Progenitor cell of endocrine pancreas (in vitro differentiated cells): ENCODE results near the gene DOLPP1. TPM values are rescaled to one million over a fixed set of nuclear protein-coding genes. Genes with fewer than 3 reads are reported as not detected.

Experiments
- DNase-seq: peaks from one replicate; pipeline ENCODE4 v3.0.0; 2021; ENCODE audit warnings: low spot score; ENCODE audit not compliant: unreplicated experiment
- H3K27ac Mint-ChIP-seq: 2 replicates; pipeline ENCODE4 v1.8.0; 2021; ENCODE audit warnings: mild to moderate bottlenecking, moderate library complexity, mixed read lengths
- H3K27me3 Mint-ChIP-seq: 2 replicates; pipeline ENCODE4 v1.8.0; 2021; ENCODE audit warnings: mixed read lengths
- H3K36me3 Mint-ChIP-seq: 2 replicates; pipeline ENCODE4 v1.8.0; 2022; ENCODE audit warnings: mixed read lengths; ENCODE audit not compliant: insufficient read depth
- H3K4me1 Mint-ChIP-seq: 2 replicates; pipeline ENCODE4 v1.8.0; 2021; ENCODE audit warnings: low read depth, mixed read lengths
- H3K4me3 Mint-ChIP-seq: 2 replicates; pipeline ENCODE4 v1.8.0; 2021; ENCODE audit warnings: low read depth, mild to moderate bottlenecking, moderate library complexity, mixed read lengths
- H3K9me3 Mint-ChIP-seq: 2 replicates; pipeline ENCODE4 v1.8.0; 2021; ENCODE audit warnings: low read depth, mixed read lengths
- CTCF ChIP-seq: fragments of 200-600 bp; sonication (generic); IDR thresholded peaks from one replicate; pipeline ENCODE4 v1.5.0; 2021; ENCODE audit warnings: antibody characterized with exemption, mild to moderate bottlenecking; ENCODE audit not compliant: unreplicated experiment
- total RNA-seq: library from RNA; stranded (reverse); gene quantifications from 2 replicates; pipeline ENCODE4 v1.2.1, GENCODE V29; 2021

DOLPP1 gene
- total RNA-seq, 1 donor from 2014 or later, result 29.3 TPM

- no peak for TF ChIP-seq CTCF
- no peak for DNase-seq
- H3K27ac Mint-ChIP-seq, result peak overlapping the region; percentile 48
- H3K4me3 Mint-ChIP-seq, result no peak overlapping the region
- no peaks in the 10 kb centered on the region for H3K27me3 Mint-ChIP-seq
- no peaks in the 10 kb centered on the region for H3K4me1 Mint-ChIP-seq
- H3K36me3 Mint-ChIP-seq, result peaks cover 5% of the 10 kb centered on the region
- H3K9me3 Mint-ChIP-seq, result no peaks in the 10 kb centered on the region
Measured at GRCh38 chr9:129068990-129069861, 11.7 kb upstream of the DOLPP1 start.

DNA sequence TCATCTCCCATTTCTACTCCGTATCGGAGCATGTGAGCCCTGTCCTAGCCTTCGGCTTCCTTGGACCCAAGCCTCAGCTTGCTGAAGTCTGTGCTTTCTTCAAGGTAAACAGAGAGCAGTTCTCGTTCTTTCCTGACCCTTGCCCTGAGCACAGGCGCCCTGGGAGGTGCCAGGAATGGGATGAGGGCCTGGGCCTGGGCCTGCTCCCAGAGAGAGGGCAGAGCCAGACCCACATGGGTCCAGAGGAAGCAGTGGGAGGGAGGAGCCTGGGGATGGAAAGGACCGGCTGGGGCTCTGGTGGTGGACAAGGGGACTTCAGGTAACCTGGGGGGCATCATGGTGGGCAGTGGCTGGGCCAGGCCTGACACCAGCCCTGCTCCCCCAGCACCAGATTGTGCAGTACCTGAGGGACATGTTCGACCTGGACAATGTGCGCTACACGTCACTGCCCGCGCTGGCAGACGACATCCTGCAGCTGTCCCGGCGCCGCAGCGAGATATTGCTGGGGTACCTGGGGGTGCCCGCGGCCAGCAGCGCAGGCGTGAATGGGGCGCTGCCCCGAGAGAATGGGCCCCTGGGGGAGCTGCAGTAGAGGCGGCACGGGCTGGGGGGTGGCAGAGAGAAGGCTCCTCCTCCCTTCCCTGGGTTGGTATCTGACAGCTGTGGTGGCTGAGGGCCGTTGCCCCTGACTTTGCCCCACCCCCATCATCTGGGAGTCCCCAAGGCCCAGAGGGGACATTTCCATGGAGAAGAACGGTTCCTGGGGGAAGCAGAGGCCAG, 10.9 kb upstream of the DOLPP1 start:
- Mint-ChIP-seq H3K27ac (no peak overlapping the region), H3K4me3 (no peak overlapping the region), H3K4me1 (no peaks in the 10 kb centered on the region), H3K27me3 (no peaks in the 10 kb centered on the region), H3K36me3 (peaks cover 5% of the 10 kb centered on the region), H3K9me3 (no peaks in the 10 kb centered on the region)
- no peak for DNase-seq
- TF ChIP-seq CTCF, result no peak

- no peak overlapping the region for H3K4me3 Mint-ChIP-seq
- DNase-seq, result no peak
Measured at GRCh38 chr9:129070696-129071525, 10.0 kb upstream of the DOLPP1 start.

DNA sequence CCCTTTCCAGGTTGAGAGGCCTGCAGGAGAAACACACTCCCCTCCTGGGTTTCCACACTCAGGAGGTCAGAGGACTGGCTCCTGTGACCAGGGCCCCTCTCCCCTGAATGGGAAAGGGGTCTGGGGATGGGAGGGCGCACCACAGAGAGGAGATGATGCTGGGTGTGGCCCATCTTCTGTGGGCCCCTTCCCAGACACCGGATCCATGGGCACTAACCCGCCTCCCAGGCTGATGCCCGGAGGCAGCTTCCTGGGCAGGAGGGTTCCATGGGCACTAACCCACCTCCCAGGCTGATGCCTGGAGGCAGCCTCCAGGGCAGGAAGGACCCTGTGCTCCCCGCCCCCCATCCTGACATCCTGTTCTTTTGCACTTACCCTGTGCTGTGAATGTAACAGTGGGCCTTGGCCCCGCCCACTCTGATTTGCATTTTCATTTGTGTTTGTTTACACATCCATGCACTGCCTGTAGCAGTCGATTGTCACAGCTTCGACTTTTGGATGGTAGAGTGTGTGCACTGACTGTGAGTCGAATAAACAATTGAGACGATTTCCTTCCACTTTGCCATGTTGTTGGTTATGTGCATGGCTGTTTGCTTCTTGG, 9.3 kb upstream of the DOLPP1 start:
- no peak for TF ChIP-seq CTCF
- Mint-ChIP-seq H3K27ac (peak overlapping the region; percentile 16), H3K27me3 (no peaks in the 10 kb centered on the region), H3K4me3 (no peak overlapping the region), H3K9me3 (no peaks in the 10 kb centered on the region), H3K4me1 (no peaks in the 10 kb centered on the region), H3K36me3 (peaks cover 2% of the 10 kb centered on the region)
- DNase-seq, result no peak

More at GRCh38 chr9:129070696-129071525, 10.0 kb upstream of the DOLPP1 start:
- Mint-ChIP-seq H3K9me3 (no peaks in the 10 kb centered on the region), H3K27me3 (no peaks in the 10 kb centered on the region), H3K4me1 (no peaks in the 10 kb centered on the region), H3K36me3 (peaks cover 2% of the 10 kb centered on the region), H3K27ac (no peak overlapping the region)
- no peak for TF ChIP-seq CTCF

- TF ChIP-seq CTCF, result no peak
- Mint-ChIP-seq H3K27ac (peak overlapping the region; percentile 16), H3K36me3 (peaks cover 2% of the 10 kb centered on the region), H3K4me1 (no peaks in the 10 kb centered on the region), H3K9me3 (no peaks in the 10 kb centered on the region), H3K4me3 (no peak overlapping the region), H3K27me3 (no peaks in the 10 kb centered on the region)
- DNase-seq, result no peak
Measured at GRCh38 chr9:129072171-129072570, 8.7 kb upstream of the DOLPP1 start.
